Measurements from ENCODE around the gene VPS51. TPM values are rescaled to one million over a fixed set of nuclear protein-coding genes. Genes with fewer than 3 reads are reported as not detected.

Gene VPS51
- total and polyA plus RNA-seq, 2 experiments from 2014 or later = 45.3 to 450 TPM

GRCh38 chr11:65059523-65059922 lies 36.5 kb upstream of the VPS51 start (continued):
- TF ChIP-seq ZNF462 (CRISPR knock-in tag; IDR thresholded peaks at IDR 0.05) (no peak), EZH2 (IDR thresholded peaks at IDR 0.05; ENCODE audit: low read depth, unreplicated experiment) (no peak), ZNF114 (CRISPR knock-in tag; IDR thresholded peaks at IDR 0.05) (no peak)

- H3K27ac Mint-ChIP-seq = no peak overlapping the region
- no peaks in the 10 kb centered on the region for H3K36me3 Mint-ChIP-seq (ENCODE audit: low read depth)
- ATAC-seq = no peak
Observed at GRCh38 chr11:65059959-65060824, 35.8 kb upstream of the VPS51 start.

More at GRCh38 chr11:65059959-65060824, 35.8 kb upstream of the VPS51 start:
- no peaks in the 10 kb centered on the region for H3K27me3 ChIP-seq (ENCODE audit: insufficient read depth)
- H3K4me3 Mint-ChIP-seq = no peak overlapping the region
- no peaks in the 10 kb centered on the region for H3F3A ChIP-seq (replicated peaks; ENCODE audit: low read depth)
- H3K36me3 ChIP-seq (ENCODE audit: insufficient read depth) = no peaks in the 10 kb centered on the region
- H3K9me2 ChIP-seq (ENCODE audit: insufficient read depth) = no peaks in the 10 kb centered on the region
- no peak overlapping the region for H3K4me2 ChIP-seq
- peaks cover 9% of the 10 kb centered on the region for H3K27me3 Mint-ChIP-seq (ENCODE audit: insufficient read depth, low read depth, poor library complexity)
- no peaks in the 10 kb centered on the region for H3K9me3 Mint-ChIP-seq
- peaks cover 5% of the 10 kb centered on the region for H3K4me1 Mint-ChIP-seq
- DNase-seq (ENCODE audit: low spot score) = no peak
- H3K27ac ChIP-seq (ENCODE audit: low read depth) = no peak overlapping the region
- no peak for TF ChIP-seq EZH2 (IDR thresholded peaks at IDR 0.05; ENCODE audit: low read depth, unreplicated experiment)
- TF ChIP-seq JUNB (IDR thresholded peaks at IDR 0.05; ENCODE audit: unreplicated experiment) = no peak
- no peaks in the 10 kb centered on the region for H4K20me1 ChIP-seq (replicated peaks; ENCODE audit: insufficient read depth)
- no peak overlapping the region for H3K4me3 ChIP-seq
- H3K4me1 ChIP-seq (ENCODE audit: insufficient read depth) = no peaks in the 10 kb centered on the region
- H2AFZ ChIP-seq = no peak overlapping the region
- no peaks in the 10 kb centered on the region for H3K79me2 ChIP-seq (replicated peaks; ENCODE audit: insufficient read depth)
